Mononuclear cell (primary cell): Measurements from ENCODE around the gene CNOT10. TPM values are rescaled to one million over a fixed set of nuclear protein-coding genes. Genes with fewer than 3 reads are reported as not detected.
"Not testable (repeated sequence)": the region's sequence is repeated elsewhere in the genome, so short reads cannot be mapped to it uniquely, and the experiment has no call there.

Experiments used
- H3K27me3 ChIP-seq: 2 replicates; pipeline ENCODE4 v1.6.0; 2011; ENCODE audit warnings: low read length, control low read depth; ENCODE audit not compliant: insufficient read depth
- H3K4me1 ChIP-seq: 2 replicates; pipeline ENCODE4 v1.5.1; 2011; ENCODE audit warnings: mild to moderate bottlenecking, low read length, control low read depth; ENCODE audit not compliant: insufficient read depth
- H3K4me3 ChIP-seq: 2 replicates; pipeline ENCODE4 v1.5.1; 2011; ENCODE audit warnings: mild to moderate bottlenecking, low read length, moderate library complexity
- H3K9me3 ChIP-seq: 2 replicates; pipeline ENCODE4 v1.5.1; 2011; ENCODE audit warnings: low read depth, mild to moderate bottlenecking, control low read depth, low read length
- total RNA-seq: library from RNA; depleted of rRNA; stranded (reverse); fragments of >200 nt; gene quantifications from one replicate; pipeline ENCODE4 v1.2.3, GENCODE V29; 2012

Gene CNOT10
- total RNA-seq, 1 donor: 33.1 TPM

- Histone ChIP-seq H3K4me3 (no peak overlapping the region), H3K4me1 (peaks cover 29% of the 10 kb centered on the region), H3K27me3 (no peaks in the 10 kb centered on the region), H3K9me3 (no peaks in the 10 kb centered on the region)
Observed at GRCh38 chr3:32758375-32758753, 73.4 kb downstream of the CNOT10 start.

- Histone ChIP-seq H3K4me3 (no peak overlapping the region), H3K9me3 (no peaks in the 10 kb centered on the region), H3K4me1 (peaks cover 29% of the 10 kb centered on the region), H3K27me3 (no peaks in the 10 kb centered on the region)
Observed at GRCh38 chr3:32759342-32759741, 74.4 kb downstream of the CNOT10 start.

- Histone ChIP-seq H3K4me3 (no peak overlapping the region), H3K9me3 (no peaks in the 10 kb centered on the region), H3K27me3 (no peaks in the 10 kb centered on the region), H3K4me1 (peaks cover 12% of the 10 kb centered on the region)
Observed at GRCh38 chr3:32764481-32764880, 79.5 kb downstream of the CNOT10 start.

GRCh38 chr3:32778389-32778788 lies 93.4 kb downstream of the CNOT10 start:
- no peak overlapping the region for H3K4me3 ChIP-seq
- H3K4me1 ChIP-seq: peaks cover 5% of the 10 kb centered on the region

GRCh38 chr3:32780071-32780734 lies 95.2 kb downstream of the CNOT10 start:
- H3K27me3 ChIP-seq: no peaks in the 10 kb centered on the region
- no peak overlapping the region for H3K4me3 ChIP-seq
- peaks cover 5% of the 10 kb centered on the region for H3K4me1 ChIP-seq
- H3K9me3 ChIP-seq: no peaks in the 10 kb centered on the region

More at GRCh38 chr3:32778389-32778788, 93.4 kb downstream of the CNOT10 start:
- H3K9me3 ChIP-seq: no peaks in the 10 kb centered on the region
- no peaks in the 10 kb centered on the region for H3K27me3 ChIP-seq

- H3K9me3 ChIP-seq: no peaks in the 10 kb centered on the region
- peaks cover 5% of the 10 kb centered on the region for H3K4me1 ChIP-seq
- peak overlapping the region; percentile 45 for H3K4me3 ChIP-seq
- H3K27me3 ChIP-seq: no peaks in the 10 kb centered on the region
Observed at GRCh38 chr3:32780735-32781210, 95.8 kb downstream of the CNOT10 start.

GRCh38 chr3:32781211-32781968 lies 96.4 kb downstream of the CNOT10 start:
- H3K27me3 ChIP-seq: no peaks in the 10 kb centered on the region
- peaks cover 5% of the 10 kb centered on the region for H3K4me1 ChIP-seq
- no peaks in the 10 kb centered on the region for H3K9me3 ChIP-seq
- peak overlapping the region; percentile 45 for H3K4me3 ChIP-seq

- not testable (repeated sequence) for H3K27me3 ChIP-seq, H3K4me1 ChIP-seq, H3K9me3 ChIP-seq, H3K4me3 ChIP-seq
Observed at GRCh38 chr3:32781969-32782270, 96.9 kb downstream of the CNOT10 start.

GRCh38 chr3:32782407-32782806 lies 97.4 kb downstream of the CNOT10 start:
- Histone ChIP-seq H3K4me3 (no peak overlapping the region), H3K4me1 (peaks cover 5% of the 10 kb centered on the region), H3K9me3 (no peaks in the 10 kb centered on the region), H3K27me3 (no peaks in the 10 kb centered on the region)

GRCh38 chr3:32791833-32792232 lies 106.8 kb downstream of the CNOT10 start:
- no peaks in the 10 kb centered on the region for H3K9me3 ChIP-seq
- no peaks in the 10 kb centered on the region for H3K27me3 ChIP-seq
- H3K4me1 ChIP-seq: no peaks in the 10 kb centered on the region
- no peak overlapping the region for H3K4me3 ChIP-seq

- no peaks in the 10 kb centered on the region for H3K9me3 ChIP-seq
- no peak overlapping the region for H3K4me3 ChIP-seq
- no peaks in the 10 kb centered on the region for H3K4me1 ChIP-seq
- no peaks in the 10 kb centered on the region for H3K27me3 ChIP-seq
Observed at GRCh38 chr3:32794487-32795308, 109.7 kb downstream of the CNOT10 start.

- H3K27me3 ChIP-seq, H3K4me3 ChIP-seq, H3K9me3 ChIP-seq: not testable (repeated sequence)
Observed at GRCh38 chr3:32796384-32796950, 111.5 kb downstream of the CNOT10 start.

GRCh38 chr3:32797776-32798175 lies 112.8 kb downstream of the CNOT10 start:
- H3K4me1 ChIP-seq: no peaks in the 10 kb centered on the region
- H3K9me3 ChIP-seq: no peaks in the 10 kb centered on the region
- no peak overlapping the region for H3K4me3 ChIP-seq
- no peaks in the 10 kb centered on the region for H3K27me3 ChIP-seq

More at GRCh38 chr3:32796384-32796950, 111.5 kb downstream of the CNOT10 start:
- H3K4me1 ChIP-seq: not testable (repeated sequence)

GRCh38 chr3:32801440-32801839 lies 116.5 kb downstream of the CNOT10 start:
- H3K4me1 ChIP-seq, H3K27me3 ChIP-seq: not testable (repeated sequence)

GRCh38 chr3:32813180-32813579 lies 128.2 kb downstream of the CNOT10 start:
- peaks cover 18% of the 10 kb centered on the region for H3K27me3 ChIP-seq
- H3K4me1 ChIP-seq: peaks cover 46% of the 10 kb centered on the region
- no peak overlapping the region for H3K4me3 ChIP-seq
- H3K9me3 ChIP-seq: no peaks in the 10 kb centered on the region

More at GRCh38 chr3:32801440-32801839, 116.5 kb downstream of the CNOT10 start:
- H3K9me3 ChIP-seq, H3K4me3 ChIP-seq: not testable (repeated sequence)
